Right lobe of liver (tissue), 4 donors: ENCODE results near the gene ASB13.

Experiments
- POLR2A ChIP-seq: fragments of 450-650 bp; IDR thresholded peaks from one replicate; pipeline ENCODE4 v1.6.1; 2017; ENCODE audit warnings: antibody characterized with exemption, mild to moderate bottlenecking
- TF ChIP-seq, protein P1 (sequence below), 4 donors: fragments of 200-600 bp in 3 of 4; fragments of 450-650 bp in 1 of 4; IDR thresholded peaks; one replicate each; pipeline versions ENCODE4 v1.5.1 to v1.8.0; 2016 to 2022; ENCODE audit warnings: antibody characterized with exemption in 4 of 4, mild to moderate bottlenecking in 2 of 4
- donor health status: DM: no; HTN: no; CAD: no.
- donor health status: DM: no; HTN: no; CAD: no.
- donor health status: DM: no; HTN: yes; CAD: no.

DNA sequence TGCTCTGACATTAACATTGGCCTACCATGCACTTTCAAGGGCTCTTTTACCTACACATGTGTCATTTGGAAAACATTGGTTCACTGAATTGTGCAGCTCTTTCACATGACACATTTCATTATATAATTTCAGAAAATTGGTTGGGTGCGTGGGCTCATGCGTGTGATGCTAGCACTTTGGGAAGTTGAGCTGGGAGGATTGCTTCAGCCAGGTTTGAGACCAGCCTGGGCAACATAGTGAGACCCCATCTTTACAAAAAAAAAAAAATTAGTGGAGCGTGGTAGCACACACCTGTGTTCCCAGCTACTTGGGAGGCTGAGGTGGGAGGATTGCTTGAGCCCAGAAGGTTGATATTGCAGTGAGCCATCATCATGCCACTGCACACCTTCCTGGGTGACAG lies 22.2 kb upstream of the ASB13 start:
- TF ChIP-seq, protein P1, sequence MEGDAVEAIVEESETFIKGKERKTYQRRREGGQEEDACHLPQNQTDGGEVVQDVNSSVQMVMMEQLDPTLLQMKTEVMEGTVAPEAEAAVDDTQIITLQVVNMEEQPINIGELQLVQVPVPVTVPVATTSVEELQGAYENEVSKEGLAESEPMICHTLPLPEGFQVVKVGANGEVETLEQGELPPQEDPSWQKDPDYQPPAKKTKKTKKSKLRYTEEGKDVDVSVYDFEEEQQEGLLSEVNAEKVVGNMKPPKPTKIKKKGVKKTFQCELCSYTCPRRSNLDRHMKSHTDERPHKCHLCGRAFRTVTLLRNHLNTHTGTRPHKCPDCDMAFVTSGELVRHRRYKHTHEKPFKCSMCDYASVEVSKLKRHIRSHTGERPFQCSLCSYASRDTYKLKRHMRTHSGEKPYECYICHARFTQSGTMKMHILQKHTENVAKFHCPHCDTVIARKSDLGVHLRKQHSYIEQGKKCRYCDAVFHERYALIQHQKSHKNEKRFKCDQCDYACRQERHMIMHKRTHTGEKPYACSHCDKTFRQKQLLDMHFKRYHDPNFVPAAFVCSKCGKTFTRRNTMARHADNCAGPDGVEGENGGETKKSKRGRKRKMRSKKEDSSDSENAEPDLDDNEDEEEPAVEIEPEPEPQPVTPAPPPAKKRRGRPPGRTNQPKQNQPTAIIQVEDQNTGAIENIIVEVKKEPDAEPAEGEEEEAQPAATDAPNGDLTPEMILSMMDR (IDR thresholded peaks at IDR 0.05) = no peak
- TF ChIP-seq POLR2A = no peak
